GM10847 (cell line): Measurements from ENCODE around the gene BCL11B.

Experiments used
- POLR2A ChIP-seq: IDR thresholded peaks from 2 replicates; pipeline ENCODE4 v1.6.1; 2011; ENCODE audit not compliant: insufficient read length; ENCODE audit errors: extremely low read depth

The BCL11B gene

GRCh38 chr14:99274346-99275221, 2.6 kb upstream of the BCL11B start:
- no peak for TF ChIP-seq POLR2A

- no peak for TF ChIP-seq POLR2A
Measured at GRCh38 chr14:99273766-99274345, 1.9 kb upstream of the BCL11B start.

- TF ChIP-seq POLR2A = no peak
Measured at GRCh38 chr14:99272899-99273765, 1.1 kb upstream of the BCL11B start.

- no peak for TF ChIP-seq POLR2A
Measured at GRCh38 chr14:99272632-99272898, 568 bp upstream of the BCL11B start.

GRCh38 chr14:99271221-99271941, 616 bp downstream of the BCL11B start:
- no peak for TF ChIP-seq POLR2A

GRCh38 chr14:99270458-99271220, 1.4 kb downstream of the BCL11B start:
- no peak for TF ChIP-seq POLR2A

- TF ChIP-seq POLR2A = no peak
Measured at GRCh38 chr14:99268810-99269707, 2.9 kb downstream of the BCL11B start.

- TF ChIP-seq POLR2A = no peak
Measured at GRCh38 chr14:99267837-99268781, 3.9 kb downstream of the BCL11B start.

GRCh38 chr14:99267381-99267780, 4.6 kb downstream of the BCL11B start:
- TF ChIP-seq POLR2A = no peak

- TF ChIP-seq POLR2A = no peak
Measured at GRCh38 chr14:99266181-99267178, 5.5 kb downstream of the BCL11B start.

GRCh38 chr14:99265571-99265970, 6.4 kb downstream of the BCL11B start:
- TF ChIP-seq POLR2A = no peak
